Ovary (tissue), 3 donors: ENCODE data around the gene RNF126.

Experiments
- EP300 ChIP-seq: sonication (generic); formaldehyde crosslinking; IDR thresholded peaks from one replicate; pipeline ENCODE4 v1.6.1; 2017; ENCODE audit warnings: antibody characterized with exemption
- POLR2A ChIP-seq: fragments of 450-650 bp; IDR thresholded peaks from one replicate; pipeline ENCODE4 v1.6.1; 2017; ENCODE audit warnings: antibody characterized with exemption, mild to moderate bottlenecking, moderate library complexity
- TF ChIP-seq, protein P1 (sequence below), 3 donors: fragments of 450-650 bp in 2 of 3; fragments of 200-600 bp in 1 of 3; IDR thresholded peaks; one replicate each; pipeline versions ENCODE4 v1.5.1 to v1.8.0; 2016 to 2022; ENCODE audit warnings: antibody characterized with exemption in 3 of 3, mild to moderate bottlenecking in 1 of 3
- donor health status: DM: no; HTN: no; CAD: no.

DNA sequence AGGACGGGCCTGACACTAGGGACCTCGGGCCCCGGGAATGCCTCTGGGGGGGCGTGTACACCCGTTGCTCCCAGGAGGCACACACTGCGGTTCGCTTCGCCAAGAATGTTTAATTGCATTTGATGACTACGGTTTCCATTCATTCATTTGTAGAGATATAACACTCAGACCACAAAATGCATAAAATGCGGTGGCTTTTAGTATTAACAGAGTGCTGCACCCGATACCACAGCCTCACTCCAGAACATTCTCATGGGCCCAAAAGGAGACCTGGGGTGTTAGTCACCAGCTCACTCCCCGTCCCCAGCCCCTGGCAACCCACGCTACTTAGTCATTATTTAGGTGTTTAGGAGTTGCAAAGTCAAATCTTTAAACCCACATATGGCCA, 51.5 kb downstream of the RNF126 start:
- TF ChIP-seq, protein P1, sequence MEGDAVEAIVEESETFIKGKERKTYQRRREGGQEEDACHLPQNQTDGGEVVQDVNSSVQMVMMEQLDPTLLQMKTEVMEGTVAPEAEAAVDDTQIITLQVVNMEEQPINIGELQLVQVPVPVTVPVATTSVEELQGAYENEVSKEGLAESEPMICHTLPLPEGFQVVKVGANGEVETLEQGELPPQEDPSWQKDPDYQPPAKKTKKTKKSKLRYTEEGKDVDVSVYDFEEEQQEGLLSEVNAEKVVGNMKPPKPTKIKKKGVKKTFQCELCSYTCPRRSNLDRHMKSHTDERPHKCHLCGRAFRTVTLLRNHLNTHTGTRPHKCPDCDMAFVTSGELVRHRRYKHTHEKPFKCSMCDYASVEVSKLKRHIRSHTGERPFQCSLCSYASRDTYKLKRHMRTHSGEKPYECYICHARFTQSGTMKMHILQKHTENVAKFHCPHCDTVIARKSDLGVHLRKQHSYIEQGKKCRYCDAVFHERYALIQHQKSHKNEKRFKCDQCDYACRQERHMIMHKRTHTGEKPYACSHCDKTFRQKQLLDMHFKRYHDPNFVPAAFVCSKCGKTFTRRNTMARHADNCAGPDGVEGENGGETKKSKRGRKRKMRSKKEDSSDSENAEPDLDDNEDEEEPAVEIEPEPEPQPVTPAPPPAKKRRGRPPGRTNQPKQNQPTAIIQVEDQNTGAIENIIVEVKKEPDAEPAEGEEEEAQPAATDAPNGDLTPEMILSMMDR (IDR thresholded peaks at IDR 0.05): no peak
- no peak for TF ChIP-seq EP300
- no peak for TF ChIP-seq POLR2A
